Uterus (tissue), 2 donors: Measurements from ENCODE around the gene KRT78.

ENCODE experiments used
- POLR2A ChIP-seq, 2 donors: fragments of 450-650 bp; IDR thresholded peaks; one replicate each; pipeline ENCODE4 v1.6.1; 2016; ENCODE audit warnings: antibody characterized with exemption in 2 of 2, mild to moderate bottlenecking in 1 of 2, moderate library complexity in 1 of 2
- TF ChIP-seq, protein P1 (sequence below), 4 experiments: fragments of 200-600 bp in 2 of 4; fragments of 450-650 bp in 2 of 4; sonication (generic) in 2 of 4; IDR thresholded peaks; one replicate each; pipeline ENCODE4 v1.5.1; 2016 to 2019; ENCODE audit warnings: antibody characterized with exemption in 4 of 4, mild to moderate bottlenecking in 2 of 4, moderate library complexity in 1 of 4

DNA sequence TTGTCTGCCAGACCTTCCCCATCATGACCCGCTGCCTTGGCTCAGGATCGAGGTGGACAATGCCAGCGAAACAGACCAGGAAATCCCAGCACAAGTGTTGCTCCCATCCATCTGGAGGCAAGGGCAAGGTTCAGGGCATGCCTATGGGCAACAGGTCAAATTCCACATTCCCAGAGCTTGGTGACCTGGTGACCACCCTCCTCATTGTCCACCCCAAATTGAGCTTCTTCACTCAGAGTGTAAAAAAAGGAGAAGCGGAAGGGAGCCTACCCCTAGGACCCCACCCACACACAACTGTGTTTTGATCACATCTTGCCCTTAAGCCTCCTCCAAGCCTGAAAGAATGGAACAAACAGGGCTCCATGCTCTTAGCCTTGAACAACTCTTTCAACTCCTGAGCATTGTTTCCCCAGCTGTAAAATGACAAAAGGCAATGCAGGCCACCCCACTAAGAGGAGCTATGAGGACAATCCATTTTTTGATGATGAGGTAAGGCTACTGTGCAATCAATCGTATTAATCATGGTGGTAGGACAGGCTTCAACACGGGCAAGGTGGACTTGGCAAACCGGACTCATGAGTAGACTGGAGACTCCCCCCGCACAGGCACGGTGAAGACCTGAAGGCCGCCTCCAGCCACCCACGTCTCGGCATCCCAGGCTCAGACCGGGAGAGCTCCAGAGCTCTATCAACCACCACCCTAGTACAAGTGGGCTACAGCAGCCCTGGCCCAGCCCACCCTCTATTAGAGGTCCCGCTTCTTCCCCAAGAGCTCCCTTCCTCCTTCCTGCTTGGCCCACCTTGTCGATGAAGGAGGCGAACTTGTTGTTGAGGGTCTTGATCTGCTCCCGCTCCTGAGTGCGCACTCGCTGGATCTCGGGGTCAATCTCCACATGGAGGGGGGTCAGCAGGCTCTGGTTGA is 15.5 kb downstream of the KRT78 start:
- TF ChIP-seq, protein P1, sequence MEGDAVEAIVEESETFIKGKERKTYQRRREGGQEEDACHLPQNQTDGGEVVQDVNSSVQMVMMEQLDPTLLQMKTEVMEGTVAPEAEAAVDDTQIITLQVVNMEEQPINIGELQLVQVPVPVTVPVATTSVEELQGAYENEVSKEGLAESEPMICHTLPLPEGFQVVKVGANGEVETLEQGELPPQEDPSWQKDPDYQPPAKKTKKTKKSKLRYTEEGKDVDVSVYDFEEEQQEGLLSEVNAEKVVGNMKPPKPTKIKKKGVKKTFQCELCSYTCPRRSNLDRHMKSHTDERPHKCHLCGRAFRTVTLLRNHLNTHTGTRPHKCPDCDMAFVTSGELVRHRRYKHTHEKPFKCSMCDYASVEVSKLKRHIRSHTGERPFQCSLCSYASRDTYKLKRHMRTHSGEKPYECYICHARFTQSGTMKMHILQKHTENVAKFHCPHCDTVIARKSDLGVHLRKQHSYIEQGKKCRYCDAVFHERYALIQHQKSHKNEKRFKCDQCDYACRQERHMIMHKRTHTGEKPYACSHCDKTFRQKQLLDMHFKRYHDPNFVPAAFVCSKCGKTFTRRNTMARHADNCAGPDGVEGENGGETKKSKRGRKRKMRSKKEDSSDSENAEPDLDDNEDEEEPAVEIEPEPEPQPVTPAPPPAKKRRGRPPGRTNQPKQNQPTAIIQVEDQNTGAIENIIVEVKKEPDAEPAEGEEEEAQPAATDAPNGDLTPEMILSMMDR (IDR thresholded peaks at IDR 0.05) = no peak
- no peak for TF ChIP-seq POLR2A (IDR thresholded peaks at IDR 0.05)
